Measurements from ENCODE around the gene CNIH2.

The CNIH2 gene

DNA sequence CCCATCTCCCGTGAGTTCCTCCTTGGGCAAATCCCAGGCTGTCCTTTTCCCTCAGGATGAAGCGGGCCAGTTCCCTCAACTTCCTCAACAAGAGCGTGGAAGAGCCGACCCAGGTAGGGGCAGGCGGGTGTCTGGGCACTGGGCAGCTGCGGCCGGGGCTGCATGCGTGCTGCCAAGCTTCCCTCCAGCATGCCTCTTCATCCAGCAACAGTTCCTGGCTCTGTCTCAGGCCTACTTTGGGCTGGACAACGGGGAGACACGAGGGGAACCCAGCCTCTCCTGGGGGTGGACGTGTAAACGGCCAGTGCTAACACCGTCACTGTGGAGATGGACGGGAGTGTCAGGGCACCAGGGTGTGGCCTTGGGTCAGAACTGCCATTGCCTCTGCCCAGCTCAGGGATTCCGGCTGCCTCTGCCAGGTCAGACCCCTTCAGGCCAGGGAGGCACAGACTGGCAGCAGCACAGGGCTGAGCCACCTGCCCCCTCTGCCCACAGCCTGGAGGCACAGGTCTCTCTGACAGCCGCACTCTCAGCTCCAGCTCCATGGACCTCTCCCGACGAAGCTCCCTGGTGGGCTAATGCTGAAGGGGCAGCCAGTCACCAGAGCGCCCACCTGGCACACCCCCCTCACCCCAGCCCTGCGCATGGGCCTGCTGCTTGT is 11.5 kb upstream of the CNIH2 start:
- no peaks in the 10 kb centered on the region; the same call in 1 of the 2 replicates for H3K36me3 ChIP-seq (ENCODE audit: insufficient read depth, low read length)
- peaks cover 23% of the 10 kb centered on the region for H3K79me2 ChIP-seq (ENCODE audit: control insufficient read depth, insufficient read depth, low read length, unreplicated experiment)
- no peaks in the 10 kb centered on the region for H3K27me3 ChIP-seq (ENCODE audit: insufficient read depth, low read length)
- H3K4me1 ChIP-seq (ENCODE audit: control insufficient read depth, insufficient read depth, low read length, unreplicated experiment) = peaks cover 8% of the 10 kb centered on the region
- H3K4me3 ChIP-seq (ENCODE audit: low read depth, low read length) = peak overlapping the region; percentile 95; the same call in 1 of the 2 replicates
- no peak overlapping the region for H2AFZ ChIP-seq (ENCODE audit: low read length, unreplicated experiment)
- no peak overlapping the region for H3K27ac ChIP-seq (ENCODE audit: low read depth, low read length)

DNA sequence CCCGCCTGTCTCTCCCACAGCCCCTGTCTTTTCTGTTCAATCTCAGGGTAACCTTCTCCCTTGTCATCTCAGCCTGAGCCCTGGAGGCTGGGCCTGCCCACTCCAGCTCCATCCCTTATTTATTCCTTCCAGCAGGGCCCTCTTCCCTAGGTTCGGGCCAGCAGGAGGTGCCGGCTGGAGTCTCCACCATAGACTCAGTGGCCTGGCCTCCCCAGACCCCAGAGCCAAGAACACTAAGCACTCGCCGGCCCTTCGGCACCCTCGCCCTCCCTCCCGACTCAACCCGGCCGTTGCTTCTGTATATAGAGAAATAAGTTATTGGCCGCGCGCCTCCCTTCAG is 11.0 kb upstream of the CNIH2 start:
- Histone ChIP-seq H3K27me3 (ENCODE audit: insufficient read depth, low read length) (no peaks in the 10 kb centered on the region), H3K4me1 (ENCODE audit: control insufficient read depth, insufficient read depth, low read length, unreplicated experiment) (peaks cover 8% of the 10 kb centered on the region), H3K79me2 (ENCODE audit: control insufficient read depth, insufficient read depth, low read length, unreplicated experiment) (peaks cover 23% of the 10 kb centered on the region), H2AFZ (ENCODE audit: low read length, unreplicated experiment) (no peak overlapping the region), H3K36me3 (ENCODE audit: insufficient read depth, low read length) (peaks cover 2% of the 10 kb centered on the region; the same call in 1 of the 2 replicates), H3K27ac (ENCODE audit: low read depth, low read length) (no peak overlapping the region), H3K4me3 (ENCODE audit: low read depth, low read length) (peak overlapping the region; percentile 95)

DNA sequence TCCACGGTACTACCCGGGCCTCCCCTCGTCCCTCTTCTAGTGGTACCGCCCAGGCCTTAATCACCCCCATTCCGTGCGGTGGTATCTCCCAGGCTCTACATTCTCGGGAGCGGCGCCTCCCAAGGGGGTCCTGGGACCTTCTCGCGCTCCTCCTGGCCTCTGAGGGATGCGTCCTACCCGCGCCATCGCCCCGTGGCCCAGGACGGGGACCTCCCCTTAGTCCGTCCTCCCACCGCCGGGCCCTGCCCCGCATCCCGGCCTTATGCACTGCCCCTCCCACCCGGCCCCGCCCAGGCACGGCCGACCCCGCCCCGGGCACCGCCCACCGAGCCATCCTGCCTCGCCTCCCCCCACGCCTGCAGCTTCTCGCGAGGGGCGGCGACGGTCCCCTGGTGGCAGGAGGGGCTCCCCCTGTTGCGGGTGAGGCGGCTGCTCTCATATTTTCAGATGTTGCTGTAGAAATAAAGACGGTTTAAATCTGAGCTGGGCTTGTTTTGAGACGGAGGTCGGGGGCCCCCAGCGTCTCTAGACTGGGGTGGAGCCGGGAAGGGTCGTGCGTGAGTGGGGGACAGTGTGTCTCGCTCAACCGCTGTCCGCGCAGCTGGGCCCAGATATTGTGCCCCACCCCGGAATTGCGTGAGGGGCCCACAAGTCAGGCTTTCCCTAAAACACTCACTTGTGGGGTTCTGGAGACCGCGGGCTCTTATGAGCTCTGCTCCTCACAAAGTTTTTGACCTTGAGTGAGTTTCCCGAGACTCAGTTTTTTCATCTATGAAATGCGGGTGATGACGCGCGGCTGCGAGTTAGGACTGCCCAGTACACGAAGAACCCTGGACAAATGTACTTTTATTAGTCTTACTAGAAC is 10.4 kb upstream of the CNIH2 start:
- peak overlapping the region; percentile 57 for H2AFZ ChIP-seq (ENCODE audit: low read length, unreplicated experiment)
- H3K27me3 ChIP-seq (ENCODE audit: insufficient read depth, low read length) = no peaks in the 10 kb centered on the region
- H3K4me1 ChIP-seq (ENCODE audit: control insufficient read depth, insufficient read depth, low read length, unreplicated experiment) = peaks cover 8% of the 10 kb centered on the region
- H3K79me2 ChIP-seq (ENCODE audit: control insufficient read depth, insufficient read depth, low read length, unreplicated experiment) = peaks cover 23% of the 10 kb centered on the region
- peaks cover 7% of the 10 kb centered on the region; the same call in 1 of the 2 replicates for H3K36me3 ChIP-seq (ENCODE audit: insufficient read depth, low read length)
- peak overlapping the region; percentile 79 for H3K27ac ChIP-seq (ENCODE audit: low read depth, low read length)
- peak overlapping the region; percentile 95 for H3K4me3 ChIP-seq (ENCODE audit: low read depth, low read length)

DNA sequence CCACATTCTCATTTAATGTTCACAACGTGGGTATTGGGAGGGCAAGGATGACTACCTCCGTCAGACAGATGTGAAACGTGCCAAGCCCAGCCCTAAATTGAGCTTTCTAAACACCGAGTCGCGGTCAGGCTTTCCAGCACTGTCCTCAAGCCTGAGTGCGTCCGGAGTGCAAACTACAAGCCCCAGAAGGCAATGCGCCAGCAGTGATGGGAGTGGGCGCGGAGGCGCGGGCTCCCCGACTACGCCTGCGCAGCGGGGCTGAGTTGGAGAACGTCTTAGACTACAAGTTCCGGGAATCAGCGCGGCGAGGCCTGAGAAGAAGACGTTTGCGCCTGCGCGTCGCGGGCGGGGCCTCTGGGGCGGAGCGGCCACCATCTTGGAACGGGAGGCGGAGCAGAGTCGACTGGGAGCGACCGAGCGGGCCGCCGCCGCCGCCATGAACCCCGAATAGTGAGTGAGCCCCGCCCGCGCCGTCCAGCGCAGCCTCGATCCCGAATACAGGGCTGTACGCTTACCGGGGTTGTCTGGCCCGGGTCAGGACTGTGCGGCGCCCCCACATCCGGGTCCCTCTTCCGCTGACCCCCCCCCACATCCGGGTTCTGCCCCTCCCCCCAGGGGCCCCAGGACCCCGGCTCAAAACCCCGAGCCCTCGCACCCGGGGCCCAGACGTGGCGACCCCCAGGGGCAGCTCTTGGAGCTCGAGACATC is 9.6 kb upstream of the CNIH2 start, which contains the start of gene RAB1B:
Gene RAB1B (plus strand): TSS at position 396 of the 708 bp plus-strand sequence. CDS start 41 bp downstream, at position 437.
- Histone ChIP-seq H2AFZ (ENCODE audit: low read length, unreplicated experiment) (peak within 1 kb of the TSS; percentile 57), H3K27me3 (ENCODE audit: insufficient read depth, low read length) (no peaks in the 10 kb centered on the region), H3K36me3 (ENCODE audit: insufficient read depth, low read length) (peaks cover 7% of the 10 kb centered on the region; the same call in 1 of the 2 replicates), H3K27ac (ENCODE audit: low read depth, low read length) (peak within 1 kb of the TSS; percentile 79), H3K4me1 (ENCODE audit: control insufficient read depth, insufficient read depth, low read length, unreplicated experiment) (peaks cover 8% of the 10 kb centered on the region), H3K79me2 (ENCODE audit: control insufficient read depth, insufficient read depth, low read length, unreplicated experiment) (peaks cover 23% of the 10 kb centered on the region), H3K4me3 (ENCODE audit: low read depth, low read length) (peak within 1 kb of the TSS; percentile 95)

DNA sequence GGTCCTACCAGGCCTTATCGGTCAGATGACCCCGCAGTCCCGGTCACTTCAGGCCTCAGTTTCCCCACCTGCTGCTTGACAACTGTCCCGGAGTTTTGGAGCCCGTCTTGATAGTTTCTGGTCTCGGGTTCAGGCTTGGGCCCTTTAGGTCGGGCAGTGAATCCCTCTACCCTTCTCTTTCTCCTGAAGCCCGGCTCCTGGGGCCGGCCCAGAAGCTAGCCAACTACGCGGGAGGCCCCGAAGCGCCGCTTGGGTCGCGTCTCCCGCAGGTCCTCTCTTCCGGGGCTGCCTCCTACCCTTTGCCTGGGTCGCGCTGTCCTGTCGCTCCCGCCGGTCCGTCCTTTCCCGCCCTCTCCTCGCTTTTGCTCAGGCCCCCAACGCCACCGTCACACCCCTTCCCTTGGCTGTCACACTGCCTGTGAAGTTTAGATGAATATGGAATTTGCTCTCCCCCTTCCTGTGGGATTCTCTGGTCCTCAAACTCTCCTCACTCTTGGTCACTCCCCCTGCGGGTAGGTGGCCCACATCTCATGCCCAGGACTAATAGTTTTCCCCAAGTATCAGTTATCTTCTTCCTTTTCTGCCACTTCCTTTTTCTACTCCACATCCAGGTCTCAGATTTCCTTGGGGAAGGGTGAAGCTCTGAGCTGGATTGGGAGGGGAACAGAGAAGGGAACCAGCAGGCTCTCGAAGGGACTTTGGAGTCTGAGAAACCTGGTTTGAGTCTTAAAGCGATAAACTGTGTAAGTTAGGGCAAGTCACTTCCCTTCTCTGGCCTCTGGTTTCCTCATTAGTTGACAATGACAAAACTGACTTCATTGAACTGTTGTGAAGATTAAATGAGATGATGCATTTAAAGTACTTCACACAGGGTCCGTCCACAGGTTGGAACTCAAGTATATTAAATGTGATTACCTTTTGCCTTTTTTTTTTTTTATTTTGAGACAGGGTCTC is 8.7 kb upstream of the CNIH2 start:
- peaks cover 8% of the 10 kb centered on the region for H3K4me1 ChIP-seq (ENCODE audit: control insufficient read depth, insufficient read depth, low read length, unreplicated experiment)
- peak overlapping the region; percentile 52 for H2AFZ ChIP-seq (ENCODE audit: low read length, unreplicated experiment)
- peak overlapping the region; percentile 79 for H3K27ac ChIP-seq (ENCODE audit: low read depth, low read length)
- H3K36me3 ChIP-seq (ENCODE audit: insufficient read depth, low read length) = peaks cover 7% of the 10 kb centered on the region; the same call in 1 of the 2 replicates
- peak overlapping the region; percentile 95 for H3K4me3 ChIP-seq (ENCODE audit: low read depth, low read length)
- no peaks in the 10 kb centered on the region for H3K27me3 ChIP-seq (ENCODE audit: insufficient read depth, low read length)
- H3K79me2 ChIP-seq (ENCODE audit: control insufficient read depth, insufficient read depth, low read length, unreplicated experiment) = peaks cover 23% of the 10 kb centered on the region

DNA sequence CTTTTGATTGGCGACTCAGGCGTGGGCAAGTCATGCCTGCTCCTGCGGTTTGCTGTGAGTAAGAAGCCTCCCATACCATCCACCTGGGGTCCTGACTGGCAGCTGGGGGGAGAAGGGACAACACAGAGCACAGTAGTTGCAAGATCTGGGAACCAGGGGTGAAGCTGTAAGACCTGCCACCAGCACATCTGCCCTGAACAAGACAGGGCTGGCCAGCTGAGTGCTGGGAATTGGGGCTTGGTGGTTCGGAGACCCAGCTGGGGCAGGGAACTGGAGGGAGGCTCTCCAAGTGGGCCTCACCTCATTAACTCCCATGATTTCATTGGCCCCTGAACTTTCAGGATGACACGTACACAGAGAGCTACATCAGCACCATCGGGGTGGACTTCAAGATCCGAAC is 6.2 kb upstream of the CNIH2 start:
- H3K4me3 ChIP-seq (ENCODE audit: low read depth, low read length) = no peak overlapping the region
- no peaks in the 10 kb centered on the region for H3K27me3 ChIP-seq (ENCODE audit: insufficient read depth, low read length)
- peaks cover 7% of the 10 kb centered on the region; the same call in 1 of the 2 replicates for H3K36me3 ChIP-seq (ENCODE audit: insufficient read depth, low read length)
- H3K4me1 ChIP-seq (ENCODE audit: control insufficient read depth, insufficient read depth, low read length, unreplicated experiment) = peaks cover 8% of the 10 kb centered on the region
- peaks cover 23% of the 10 kb centered on the region for H3K79me2 ChIP-seq (ENCODE audit: control insufficient read depth, insufficient read depth, low read length, unreplicated experiment)
- no peak overlapping the region for H3K27ac ChIP-seq (ENCODE audit: low read depth, low read length)
- H2AFZ ChIP-seq (ENCODE audit: low read length, unreplicated experiment) = no peak overlapping the region

DNA sequence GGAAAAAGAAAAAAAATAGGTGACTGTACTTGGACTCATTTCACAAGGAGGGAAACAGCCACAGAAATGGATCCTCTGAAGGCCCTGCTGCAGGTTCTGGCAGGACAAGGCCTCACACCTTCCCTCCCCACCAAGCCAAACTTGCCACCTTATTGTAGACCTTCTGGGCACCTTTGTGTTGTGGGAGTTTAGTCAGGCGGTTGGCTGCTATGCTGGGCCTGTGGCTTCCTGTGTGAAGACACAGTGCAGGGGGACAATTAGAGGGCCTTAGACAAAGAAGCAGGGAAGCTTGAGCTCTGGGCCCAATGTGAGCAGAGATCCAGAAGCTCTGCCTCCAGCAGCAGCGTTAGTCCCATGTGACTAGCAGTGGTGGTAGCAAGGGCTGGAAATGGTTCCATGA is 5.4 kb upstream of the CNIH2 start:
- peaks cover 8% of the 10 kb centered on the region for H3K4me1 ChIP-seq (ENCODE audit: control insufficient read depth, insufficient read depth, low read length, unreplicated experiment)
- peaks cover 7% of the 10 kb centered on the region; the same call in 1 of the 2 replicates for H3K36me3 ChIP-seq (ENCODE audit: insufficient read depth, low read length)
- peaks cover 23% of the 10 kb centered on the region for H3K79me2 ChIP-seq (ENCODE audit: control insufficient read depth, insufficient read depth, low read length, unreplicated experiment)
- no peak overlapping the region for H3K27ac ChIP-seq (ENCODE audit: low read depth, low read length)
- no peak overlapping the region for H2AFZ ChIP-seq (ENCODE audit: low read length, unreplicated experiment)
- H3K4me3 ChIP-seq (ENCODE audit: low read depth, low read length) = no peak overlapping the region
- H3K27me3 ChIP-seq (ENCODE audit: insufficient read depth, low read length) = no peaks in the 10 kb centered on the region

DNA sequence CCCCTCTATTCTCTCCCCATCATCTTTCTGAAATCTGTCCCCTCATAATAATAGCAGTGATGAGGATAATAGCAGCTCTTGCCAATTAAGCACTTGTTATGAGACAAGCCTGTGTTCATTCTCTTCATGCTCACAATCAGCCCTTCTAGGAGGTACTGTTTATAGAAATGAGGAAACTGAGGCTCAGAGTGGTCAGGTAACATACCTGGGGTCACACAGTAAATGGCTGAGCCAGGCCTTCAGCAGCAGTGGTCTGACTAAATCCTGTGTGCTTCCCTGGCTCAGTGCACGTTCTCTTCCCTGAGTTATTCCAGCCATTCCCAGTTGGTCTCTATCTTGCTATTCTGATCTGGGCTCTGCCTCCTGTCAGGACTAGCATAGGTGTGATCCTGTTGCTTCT is 3.8 kb upstream of the CNIH2 start:
- H3K4me1 ChIP-seq (ENCODE audit: control insufficient read depth, insufficient read depth, low read length, unreplicated experiment) = peaks cover 8% of the 10 kb centered on the region
- H3K4me3 ChIP-seq (ENCODE audit: low read depth, low read length) = no peak overlapping the region
- peaks cover 18% of the 10 kb centered on the region for H3K79me2 ChIP-seq (ENCODE audit: control insufficient read depth, insufficient read depth, low read length, unreplicated experiment)
- peaks cover 7% of the 10 kb centered on the region; the same call in 1 of the 2 replicates for H3K36me3 ChIP-seq (ENCODE audit: insufficient read depth, low read length)
- H3K27me3 ChIP-seq (ENCODE audit: insufficient read depth, low read length) = no peaks in the 10 kb centered on the region; the same call in 1 of the 2 replicates
- H3K27ac ChIP-seq (ENCODE audit: low read depth, low read length) = no peak overlapping the region
- no peak overlapping the region for H2AFZ ChIP-seq (ENCODE audit: low read length, unreplicated experiment)

DNA sequence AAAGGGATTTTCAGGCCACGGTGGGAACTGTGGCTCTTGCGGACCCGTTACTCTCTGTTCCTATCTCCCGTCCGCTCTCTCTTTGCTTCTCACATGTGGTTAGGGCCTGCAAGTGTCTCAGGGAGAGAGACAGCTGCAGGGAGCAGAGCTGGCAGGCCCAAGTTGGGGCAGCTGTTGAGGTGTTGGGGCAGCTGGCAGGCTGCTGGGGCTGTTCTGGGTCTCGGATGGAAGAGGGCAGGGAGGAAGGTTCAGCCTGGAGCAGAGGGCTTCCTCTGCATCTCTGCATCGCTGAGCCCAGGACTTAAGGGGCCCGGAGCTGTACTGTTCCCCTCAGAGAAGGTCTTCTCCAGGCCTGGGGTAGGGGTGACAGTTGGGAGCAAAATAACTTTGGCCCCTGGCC is 2.6 kb upstream of the CNIH2 start:
- H2AFZ ChIP-seq (ENCODE audit: low read length, unreplicated experiment) = no peak overlapping the region
- H3K36me3 ChIP-seq (ENCODE audit: insufficient read depth, low read length) = peaks cover 7% of the 10 kb centered on the region; the same call in 1 of the 2 replicates
- H3K79me2 ChIP-seq (ENCODE audit: control insufficient read depth, insufficient read depth, low read length, unreplicated experiment) = peaks cover 6% of the 10 kb centered on the region
- no peaks in the 10 kb centered on the region for H3K4me1 ChIP-seq (ENCODE audit: control insufficient read depth, insufficient read depth, low read length, unreplicated experiment)
- no peak overlapping the region for H3K4me3 ChIP-seq (ENCODE audit: low read depth, low read length)
- H3K27me3 ChIP-seq (ENCODE audit: insufficient read depth, low read length) = no peaks in the 10 kb centered on the region; the same call in 1 of the 2 replicates
- H3K27ac ChIP-seq (ENCODE audit: low read depth, low read length) = no peak overlapping the region

All from ACC112 (cell line).